Dermis blood vessel endothelial cell (primary cell): ENCODE data around the gene CD99. TPM values are rescaled to one million over a fixed set of nuclear protein-coding genes. Genes with fewer than 3 reads are reported as not detected.

ENCODE experiments used
- DNase-seq: peaks from one replicate; pipeline ENCODE4 v3.0.0; 2010
- total RNA-seq: library from RNA; depleted of rRNA; stranded (reverse); fragments of >200 nt; gene quantifications from 2 replicates; pipeline ENCODE4 v1.2.3, GENCODE V29; 2014

CD99 gene
- total RNA-seq, 1 donor from 2014 or later = 194 TPM

DNA sequence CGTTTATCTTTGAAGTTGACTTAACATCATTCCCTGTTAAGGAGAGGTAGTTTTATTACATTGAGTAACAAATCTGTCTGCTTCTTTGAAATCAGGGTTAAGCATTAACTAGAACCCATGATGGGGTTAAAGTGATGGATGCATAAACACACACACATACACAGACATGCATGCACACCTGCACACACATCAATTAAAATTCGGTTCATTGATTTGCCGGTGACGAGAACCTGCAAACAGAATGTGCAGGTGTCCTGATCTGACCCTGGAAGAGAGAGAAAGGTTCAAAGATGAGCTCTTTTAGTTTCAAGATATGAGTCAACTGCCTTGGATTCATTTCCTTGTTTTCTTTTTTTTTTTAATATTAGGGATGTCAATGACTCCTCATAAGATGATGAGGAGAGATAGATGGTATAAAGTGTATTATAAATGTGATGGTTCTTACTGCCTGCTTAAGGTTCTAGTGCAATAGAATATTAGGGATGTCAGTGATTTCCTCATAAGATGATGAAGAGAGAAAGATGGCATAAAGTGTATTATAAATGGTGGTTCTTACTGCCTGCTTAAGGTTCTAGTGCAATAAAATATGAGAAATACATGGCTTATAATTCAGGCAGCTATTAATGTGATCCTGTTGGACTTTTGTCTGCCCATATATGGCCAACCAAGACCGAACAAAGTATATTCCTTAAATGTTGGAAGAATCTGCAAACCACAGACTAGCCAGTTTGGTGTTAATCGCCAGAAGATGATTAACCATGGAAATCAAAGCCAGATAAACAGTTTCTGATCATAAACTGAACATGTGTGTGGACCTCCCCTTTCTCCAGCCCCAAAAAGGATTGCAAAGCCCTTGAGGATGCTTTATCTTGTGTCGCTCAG lies 14.1 kb upstream of the CD99 start:
- DNase-seq = no peak

DNA sequence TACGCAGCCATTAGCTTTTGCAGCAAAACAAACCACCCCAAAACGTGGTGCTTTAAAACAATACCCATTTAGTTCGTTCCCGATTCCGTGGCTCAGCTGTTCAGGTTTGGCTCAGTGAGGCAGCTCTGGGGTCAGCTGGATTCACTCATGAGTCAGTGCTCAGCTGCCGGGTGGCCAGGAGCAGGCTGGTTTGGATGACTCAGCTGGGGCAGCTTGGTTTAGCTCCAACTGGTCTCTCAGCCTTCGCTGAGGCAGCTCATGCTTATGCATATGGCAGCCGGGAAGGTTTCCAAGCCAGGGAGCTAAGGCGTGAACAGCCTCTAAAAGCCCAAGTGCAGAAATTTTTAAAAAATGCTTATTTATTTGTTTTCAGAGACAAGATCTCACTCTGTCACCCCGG lies 13.3 kb upstream of the CD99 start:
- peak; percentile 94 for DNase-seq

DNA sequence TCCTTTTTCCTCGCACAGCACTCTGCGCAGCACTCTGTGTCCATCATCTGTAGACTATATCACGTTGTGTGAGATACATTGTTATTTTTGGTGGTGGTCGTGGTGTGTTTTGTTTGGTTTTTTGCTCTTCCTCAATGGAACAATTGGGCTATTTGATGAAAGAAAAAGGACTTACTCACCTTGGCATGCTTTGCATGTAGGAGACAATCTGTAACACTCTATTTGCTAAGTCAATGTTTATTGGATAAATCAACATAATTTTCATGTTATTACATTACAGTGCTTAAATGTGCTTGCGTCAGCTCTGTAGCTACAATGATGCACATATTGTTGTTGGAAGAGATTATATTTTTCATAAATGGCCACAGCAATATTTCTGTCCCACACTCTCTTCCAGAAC lies 12.5 kb upstream of the CD99 start:
- DNase-seq = no peak

DNA sequence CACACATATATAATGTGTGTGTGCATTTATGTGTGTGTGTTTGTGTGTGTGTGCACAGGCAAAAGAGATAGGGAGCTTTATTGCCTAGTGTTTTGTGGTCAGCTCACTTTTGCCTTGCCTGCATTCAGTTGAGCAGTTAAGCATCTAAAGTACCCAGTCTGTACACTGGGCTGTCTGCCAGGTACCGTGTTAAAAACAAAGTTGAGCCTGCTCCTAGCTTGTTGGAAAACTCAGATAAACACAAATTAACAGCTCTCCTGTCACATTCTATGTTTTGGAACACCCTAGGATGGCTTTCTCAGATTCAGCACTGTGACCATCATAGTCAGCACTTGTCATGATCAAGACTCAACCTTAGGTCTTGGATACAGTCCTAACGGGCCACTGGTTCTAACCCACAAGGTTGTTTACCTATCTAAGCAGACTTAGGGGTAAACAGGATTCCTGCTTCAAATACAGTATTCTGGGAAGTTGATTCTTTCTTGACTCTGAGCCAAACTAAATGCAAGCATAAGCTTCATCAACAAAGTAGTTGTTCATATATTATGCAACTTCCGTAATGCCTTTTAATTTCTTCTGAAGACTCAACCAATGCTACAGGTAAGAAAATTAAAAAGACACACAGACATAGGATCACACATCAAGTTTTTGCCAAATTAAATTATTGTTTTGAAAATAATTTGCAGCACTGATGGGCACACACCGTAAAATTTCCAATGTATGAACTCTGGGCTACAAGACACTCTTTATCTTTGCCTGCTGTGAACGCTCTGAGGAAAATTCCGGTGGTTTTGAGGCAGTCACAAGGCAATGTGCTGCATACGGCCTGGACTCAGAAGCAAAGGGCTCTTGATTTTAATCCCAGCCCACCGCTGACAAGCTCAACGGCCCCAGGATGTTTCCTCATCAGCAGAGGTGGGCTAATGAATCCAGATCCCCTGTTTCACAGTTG lies 11.3 kb upstream of the CD99 start:
- peak; percentile 23 for DNase-seq

DNA sequence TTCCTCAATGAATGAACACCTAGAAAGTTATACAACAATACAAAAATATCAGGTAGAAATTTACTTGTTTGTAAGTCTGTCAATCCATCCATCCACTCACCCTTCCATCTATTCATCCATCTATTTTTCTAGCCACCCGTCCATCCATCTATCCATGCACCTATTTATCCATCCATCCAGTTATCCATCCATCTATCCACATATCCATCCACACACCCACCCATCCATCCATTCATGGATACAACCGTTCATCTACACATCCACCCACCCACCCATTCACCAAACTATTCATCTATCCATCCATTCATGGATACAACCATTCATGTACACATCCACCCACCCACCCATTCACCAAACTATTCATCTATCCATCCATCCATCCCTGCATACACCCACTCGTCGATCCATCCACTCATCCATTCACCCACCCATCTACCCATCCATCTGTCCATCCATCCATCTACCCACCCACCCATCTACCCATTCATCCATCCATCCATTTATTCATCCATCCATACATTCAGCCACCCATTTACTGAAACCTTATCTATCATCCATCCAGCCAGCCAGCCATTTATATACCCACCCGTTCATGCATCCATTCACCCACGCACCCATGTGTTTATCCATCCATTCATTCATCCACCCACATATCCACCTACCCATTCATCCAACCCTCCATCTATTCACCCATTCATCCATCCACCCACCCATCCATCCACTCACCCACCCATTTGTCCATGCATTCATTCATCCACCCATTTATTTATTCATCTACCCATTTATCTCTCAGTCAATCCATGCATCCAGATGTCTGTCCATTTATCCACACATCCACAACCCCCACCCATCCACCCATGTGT lies 10.4 kb upstream of the CD99 start:
- DNase-seq = no peak

DNA sequence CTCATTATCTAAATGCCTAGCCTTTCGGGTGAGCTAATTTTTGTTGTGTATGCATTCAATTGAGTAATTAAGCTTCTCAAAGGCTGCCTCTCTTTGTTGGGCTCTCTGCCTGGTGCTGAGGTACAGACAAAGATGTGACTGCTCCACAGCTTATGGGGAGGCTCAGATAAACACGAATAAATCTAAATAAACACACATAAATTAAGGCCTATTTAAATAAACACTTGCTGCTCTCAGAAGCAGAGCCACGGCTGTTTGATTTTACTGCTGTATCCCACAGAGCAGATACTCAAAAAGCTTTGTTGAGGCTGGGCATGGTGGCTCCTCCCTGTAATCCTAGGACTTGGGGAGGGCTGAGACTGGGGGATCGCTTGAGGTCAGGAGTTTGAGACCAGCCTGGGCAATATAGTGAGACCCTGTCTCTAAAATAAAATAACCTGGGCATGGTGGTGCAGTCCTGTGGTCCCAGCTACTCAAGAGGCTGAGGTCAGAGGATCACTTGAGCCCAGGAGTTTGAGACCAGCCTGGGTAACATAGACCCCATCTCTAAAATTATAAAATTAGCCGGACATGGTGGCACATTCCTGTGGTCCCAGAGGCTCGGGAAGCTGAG lies 8.4 kb upstream of the CD99 start:
- no peak for DNase-seq

DNA sequence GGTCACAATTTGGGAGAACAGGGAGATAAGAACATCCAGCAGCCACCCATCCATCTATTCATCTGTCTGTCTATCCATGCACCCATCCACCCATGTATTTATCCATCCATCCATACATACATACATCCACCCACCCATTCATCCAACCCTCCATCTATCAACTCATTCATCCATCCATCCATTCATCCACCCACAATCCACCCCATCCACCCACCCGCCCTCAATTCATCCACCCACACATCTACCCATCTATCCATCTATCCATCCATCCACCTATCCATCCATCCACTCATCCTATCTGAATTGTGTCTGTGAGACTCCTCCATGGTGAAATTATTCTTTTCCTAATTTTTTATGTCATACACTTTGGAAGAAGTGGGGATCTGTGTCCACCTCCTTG lies 6.8 kb upstream of the CD99 start:
- DNase-seq = no peak

DNA sequence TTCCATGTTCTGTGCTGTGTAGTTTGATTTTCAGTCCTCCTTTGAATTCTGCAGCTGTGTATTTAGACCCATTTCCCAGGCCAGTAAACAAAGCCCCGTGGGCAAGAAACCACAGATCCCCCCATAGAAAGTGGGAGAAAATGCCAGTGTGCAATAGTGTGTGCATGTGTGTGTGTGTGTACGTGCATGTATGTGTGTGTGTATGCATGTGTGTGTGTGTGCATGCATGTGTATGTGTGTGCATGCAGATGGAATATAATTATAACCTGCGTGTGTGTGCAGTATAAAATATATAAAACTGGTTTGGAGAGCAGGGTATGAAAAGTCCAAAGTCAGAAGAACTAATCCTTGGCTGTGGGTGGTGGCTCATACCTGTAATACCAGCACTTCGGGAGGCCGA lies 5.2 kb upstream of the CD99 start:
- DNase-seq = no peak

DNA sequence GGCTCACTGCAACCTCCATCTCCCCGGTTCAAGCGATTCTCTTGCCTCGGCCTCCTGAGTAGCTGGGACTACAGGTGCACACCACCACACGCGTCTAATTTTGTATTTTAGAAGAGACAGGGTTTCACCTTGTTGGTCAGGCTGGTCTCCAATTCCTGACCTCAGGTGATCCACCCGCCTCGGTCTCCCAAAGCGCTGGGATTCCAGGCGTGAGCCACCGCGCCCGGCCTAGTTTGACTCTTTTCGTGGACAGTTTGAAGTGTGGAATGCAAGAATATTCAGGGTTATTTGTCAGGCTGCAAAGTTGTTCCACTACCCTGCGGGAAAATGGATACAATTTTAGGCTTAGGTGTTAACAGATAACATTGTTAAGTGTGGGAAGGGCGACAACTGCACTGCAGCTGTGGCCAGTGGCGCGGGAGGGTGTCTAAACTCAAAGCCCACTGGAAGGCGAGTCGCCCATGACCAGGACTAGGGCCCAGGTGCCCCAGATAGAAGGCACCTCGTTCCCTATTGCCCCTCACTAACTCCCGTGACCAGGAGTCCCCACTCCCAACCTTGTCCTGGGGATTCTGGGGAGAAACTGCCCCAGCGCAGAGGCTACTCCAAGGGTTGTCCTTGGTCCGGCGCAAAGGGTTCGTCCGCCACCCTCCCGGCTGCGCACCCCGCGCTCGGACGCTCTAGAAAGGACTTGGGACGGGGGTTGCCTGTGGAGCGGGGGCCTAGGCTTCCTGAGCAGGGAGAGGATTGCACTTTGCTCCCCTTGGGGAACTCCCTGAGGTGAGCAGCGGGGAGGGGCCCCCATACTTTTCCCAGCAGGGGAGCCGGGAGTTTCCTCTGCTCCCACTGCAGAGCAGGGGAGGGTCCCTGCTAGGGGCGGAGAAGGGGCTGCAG lies 1.1 kb upstream of the CD99 start:
- no peak for DNase-seq

DNA sequence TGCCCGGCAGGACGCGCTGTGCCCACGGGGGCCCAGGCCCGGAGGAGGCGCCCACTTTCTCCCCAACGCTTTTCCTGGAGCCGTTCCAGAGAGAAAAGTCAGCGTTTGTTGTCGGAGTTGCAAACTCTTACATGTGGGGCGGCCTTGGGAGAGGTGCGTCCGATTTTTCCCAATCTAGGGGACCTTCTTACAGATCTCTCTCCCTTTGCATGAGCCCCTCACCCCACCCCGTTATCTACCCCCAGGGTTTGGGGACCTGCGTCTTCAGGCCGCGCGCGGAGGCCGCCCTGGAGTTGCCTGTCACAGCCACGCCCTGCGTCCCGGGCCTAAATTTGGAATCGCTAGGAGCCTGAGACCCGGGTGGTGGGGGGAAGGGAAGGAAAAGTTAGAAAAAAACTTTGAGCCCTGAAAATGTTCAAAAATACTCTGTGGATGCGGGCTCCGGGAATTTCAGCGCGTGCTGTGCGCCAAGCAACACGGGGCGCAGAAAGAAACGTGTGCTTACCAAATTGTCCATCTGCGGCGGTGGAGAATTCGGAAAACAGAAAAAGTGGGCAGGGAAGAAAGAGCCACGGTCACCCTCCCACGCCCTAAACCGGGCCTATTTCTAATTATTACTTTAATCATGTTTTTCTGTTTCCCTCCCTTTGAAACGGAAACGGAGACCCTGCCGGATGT lies 587 bp downstream of the CD99 start:
- peak; percentile 44 for DNase-seq

DNA sequence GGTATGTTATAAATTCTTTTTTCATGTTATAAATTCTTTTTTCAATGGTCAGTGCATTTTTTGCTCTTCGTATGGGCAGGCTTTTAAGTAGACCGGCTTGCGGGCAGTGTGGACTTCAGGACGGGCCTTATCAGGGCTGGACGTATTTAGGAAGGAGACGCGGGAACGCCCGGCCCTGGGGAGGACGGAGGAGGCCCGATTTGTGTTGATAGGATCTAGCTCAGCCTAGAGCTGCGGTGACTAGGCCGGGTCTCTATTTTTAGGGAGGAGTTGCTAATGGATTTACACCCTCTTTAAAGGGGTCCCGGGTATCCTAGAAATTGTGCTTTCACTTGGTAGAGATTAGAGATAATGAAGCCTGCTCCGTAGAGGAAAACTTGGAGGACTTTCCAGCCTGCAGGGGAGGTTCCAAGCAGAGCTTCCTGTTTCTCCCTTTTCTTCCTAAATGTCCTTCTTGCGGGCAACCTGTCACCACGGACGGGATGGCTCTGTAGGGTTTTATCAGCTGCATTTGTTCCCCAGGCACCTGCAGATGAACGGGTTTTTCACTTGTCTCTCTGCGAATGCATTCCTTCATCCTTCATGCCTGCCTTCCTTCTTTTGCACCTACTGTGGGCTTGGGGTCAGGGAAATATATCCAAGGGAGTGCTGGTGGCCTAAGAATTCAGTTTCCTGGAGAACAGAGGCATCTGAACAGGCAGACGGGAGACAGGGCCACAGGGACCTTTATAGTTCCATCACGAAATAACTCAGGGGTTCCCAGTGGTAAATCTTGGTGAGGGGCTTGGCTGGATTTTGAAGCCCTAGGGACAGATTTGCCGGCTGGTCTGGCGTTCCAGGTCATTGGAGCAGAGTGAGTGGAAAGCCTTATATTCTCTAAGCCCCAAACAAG lies 1.4 kb downstream of the CD99 start:
- DNase-seq = peak; percentile 51

DNA sequence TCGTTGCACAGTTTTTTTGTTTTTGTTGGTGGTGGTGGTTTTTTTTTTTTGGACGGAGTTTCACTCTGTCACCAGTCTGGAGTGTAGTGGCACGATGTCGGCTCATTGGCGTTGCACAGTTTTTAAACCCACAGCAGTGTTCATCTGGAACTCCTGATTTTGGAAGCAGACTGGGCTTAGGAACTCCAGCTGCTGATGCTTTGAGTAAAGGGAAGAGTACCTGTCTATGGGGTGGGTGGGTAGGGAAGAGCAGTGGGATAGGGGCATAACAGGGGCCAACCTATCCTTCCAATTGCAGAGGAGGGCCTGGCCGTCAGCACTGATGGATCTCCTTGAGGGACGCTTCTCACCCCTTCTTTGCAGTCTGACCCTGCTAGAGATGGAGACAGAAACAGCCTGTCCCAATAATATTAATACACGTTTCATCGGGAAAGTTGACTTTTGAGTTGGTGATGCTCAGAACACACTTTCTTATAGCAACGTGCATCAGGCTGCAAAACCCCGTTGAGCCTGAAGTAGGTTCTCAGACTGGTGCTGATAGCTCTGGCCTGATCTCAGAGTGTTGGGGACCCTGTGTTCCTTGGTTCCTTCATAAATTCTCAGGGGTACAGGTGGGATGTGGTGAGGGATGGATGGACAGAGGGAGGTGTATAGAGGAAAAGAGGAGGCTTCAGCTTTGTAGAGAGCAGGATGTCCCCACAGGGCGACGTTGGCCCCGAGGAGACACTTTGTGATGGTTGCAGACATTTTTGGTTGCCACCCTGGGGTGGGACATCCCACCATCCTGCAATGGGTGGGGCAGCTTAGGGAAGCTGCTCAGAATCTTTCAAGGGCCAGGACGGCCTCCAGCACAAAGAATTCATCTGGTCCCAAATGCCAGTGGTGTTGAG lies 2.3 kb downstream of the CD99 start:
- peak; percentile 20 for DNase-seq

DNA sequence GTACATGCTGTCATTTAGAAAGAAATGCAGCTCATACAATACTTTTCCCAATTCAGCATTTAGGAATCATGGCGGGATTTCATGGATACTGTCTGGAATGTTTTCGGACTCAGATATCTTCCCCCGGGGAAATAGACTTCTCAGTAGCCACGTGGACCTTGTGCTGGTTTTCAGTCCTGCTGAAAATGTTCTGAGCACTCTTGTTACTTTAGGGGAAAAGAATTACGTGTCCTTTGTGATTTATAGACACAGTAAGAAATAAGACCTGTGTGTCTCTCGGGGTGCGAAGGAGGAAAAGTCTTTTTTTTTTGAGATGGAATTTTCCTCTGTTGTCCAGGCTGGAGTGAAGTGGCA lies 3.8 kb downstream of the CD99 start:
- no peak for DNase-seq

DNA sequence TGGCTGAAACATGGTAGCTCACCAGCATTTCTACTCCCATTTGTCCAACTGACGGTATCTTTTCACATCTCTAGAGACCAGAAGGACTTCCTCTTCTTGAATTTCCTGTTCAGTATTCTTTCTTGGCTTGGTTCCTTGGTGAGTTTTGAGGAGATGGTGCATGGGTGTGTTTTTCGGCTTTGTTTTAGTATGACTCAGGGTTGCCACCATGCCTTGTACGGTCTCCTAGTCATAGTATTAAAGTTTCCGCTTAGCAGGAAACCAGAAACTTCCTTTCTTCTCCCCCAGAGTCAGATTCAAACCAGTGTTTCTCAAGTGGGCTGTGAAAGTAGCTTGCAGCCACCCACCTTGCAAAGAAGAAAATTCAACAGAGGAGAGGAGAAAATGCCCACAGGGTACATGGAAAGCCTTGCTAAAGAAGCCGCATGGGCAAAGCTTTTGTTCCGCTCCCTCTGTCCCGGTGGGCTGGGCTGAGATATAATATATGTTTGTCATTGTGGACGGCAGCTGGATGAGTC lies 5.7 kb downstream of the CD99 start:
- DNase-seq = peak; percentile 94

DNA sequence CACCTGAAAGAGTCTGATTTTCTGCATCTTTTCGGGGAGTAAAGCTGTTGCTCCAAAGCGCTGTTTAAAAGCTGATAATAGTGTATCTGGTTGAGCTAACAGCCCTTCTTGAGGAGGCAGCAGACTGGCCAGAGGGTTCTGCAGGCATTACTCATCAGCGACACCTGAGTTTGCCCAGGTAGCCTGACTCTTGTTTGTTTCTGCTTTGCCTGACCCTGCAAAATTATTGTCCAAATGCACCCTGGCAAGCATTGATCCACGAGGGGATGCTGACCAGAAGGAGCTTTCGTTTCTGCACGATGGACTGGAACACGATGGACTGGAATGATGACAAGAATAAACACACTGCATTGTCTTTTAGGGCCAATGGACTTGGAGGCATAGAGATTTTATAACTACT lies 6.2 kb downstream of the CD99 start:
- DNase-seq = peak; percentile 29

DNA sequence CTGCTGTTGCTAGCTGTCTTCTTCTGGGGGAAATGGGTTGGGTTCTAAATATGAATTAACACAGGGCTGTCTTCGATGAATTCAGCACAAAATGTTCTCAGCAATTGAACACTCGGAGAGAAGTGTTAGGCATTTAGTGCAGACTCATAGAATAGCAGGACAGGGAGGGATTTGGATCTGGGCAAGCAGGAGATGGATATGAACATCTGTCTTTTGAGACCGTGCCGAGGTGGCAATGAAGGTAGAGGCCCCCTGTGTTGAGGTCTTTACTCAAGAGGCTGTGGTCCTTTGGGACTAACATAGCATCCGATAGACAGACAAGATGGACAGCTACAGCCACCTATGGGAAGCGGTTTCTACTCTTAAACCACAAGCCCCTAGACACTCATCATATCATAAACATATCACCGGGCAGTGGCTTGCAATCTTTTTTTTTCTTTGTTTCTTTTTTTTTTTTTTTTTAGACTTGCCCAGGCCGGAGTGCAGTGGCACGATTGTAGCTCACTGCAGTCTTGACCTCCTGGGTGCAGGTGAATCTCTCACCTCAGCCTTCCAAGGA lies 6.7 kb downstream of the CD99 start:
- peak; percentile 41 for DNase-seq

DNA sequence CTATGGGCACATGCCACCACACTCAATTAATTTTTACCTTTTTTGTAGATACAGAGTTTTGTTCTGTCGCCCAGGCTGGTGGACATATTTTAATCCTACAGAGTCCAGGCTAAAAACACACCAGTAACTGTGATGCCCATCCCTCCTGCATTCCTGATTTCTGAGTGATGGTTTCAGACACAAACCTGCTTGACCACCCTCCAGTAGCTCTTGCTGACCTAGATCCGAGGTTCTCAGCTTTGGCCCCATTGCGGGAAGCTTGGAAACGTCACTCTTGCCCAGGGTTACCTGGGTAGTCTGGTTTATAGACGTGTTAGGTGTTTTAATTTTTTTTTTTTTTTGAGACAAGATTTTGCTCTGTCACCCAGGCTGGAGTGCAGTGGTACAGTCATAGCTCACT lies 7.5 kb downstream of the CD99 start:
- no peak for DNase-seq

DNA sequence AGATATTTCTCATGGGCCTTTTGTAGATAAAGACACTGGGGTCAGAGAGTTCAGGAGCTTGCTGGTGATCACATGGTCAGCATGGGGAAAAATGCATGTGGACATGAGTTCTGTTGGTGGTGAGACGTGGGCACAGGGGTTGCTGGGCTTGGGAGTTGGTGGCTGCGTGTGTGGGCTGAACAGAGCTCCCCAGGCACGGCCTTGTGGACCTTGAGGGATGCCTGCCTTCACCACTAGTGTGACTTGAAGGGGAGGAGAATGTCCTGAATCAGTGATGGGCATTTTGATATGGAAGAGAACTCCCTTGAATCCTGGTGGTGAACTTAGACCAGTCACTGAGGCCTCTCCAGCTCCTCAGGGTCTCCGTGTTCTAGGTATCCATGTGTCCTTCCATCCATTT lies 8.9 kb downstream of the CD99 start:
- no peak for DNase-seq
